ENCODE measurements around the gene SOX6. TPM values are rescaled to one million over a fixed set of nuclear protein-coding genes. Genes with fewer than 3 reads are reported as not detected.
"Not testable (repeated sequence)": the region's sequence is repeated elsewhere in the genome, so short reads cannot be mapped to it uniquely, and the experiment has no call there.

Gene SOX6
- total RNA-seq, 1 donor from 2014 or later, result not detected

GRCh38 chr11:16082095-16083055 is 274.0 kb downstream of the SOX6 start:
- intact Hi-C loops (cut with micrococcal nuclease), result no loop called here
- no peak overlapping the region for H3K4me3 Mint-ChIP-seq
- no peak for DNase-seq
- H3K36me3 Mint-ChIP-seq (ENCODE audit: low read depth), result no peaks in the 10 kb centered on the region
- H3K9me3 Mint-ChIP-seq, result peaks cover 2% of the 10 kb centered on the region
- H3K4me1 Mint-ChIP-seq, result no peaks in the 10 kb centered on the region
- no peak overlapping the region for H3K27ac Mint-ChIP-seq
- H3K27me3 Mint-ChIP-seq, result no peaks in the 10 kb centered on the region

- no peak for DNase-seq
- Mint-ChIP-seq H3K27me3 (no peaks in the 10 kb centered on the region), H3K4me1 (no peaks in the 10 kb centered on the region), H3K9me3 (peaks cover 4% of the 10 kb centered on the region), H3K4me3 (no peak overlapping the region), H3K36me3 (ENCODE audit: low read depth) (no peaks in the 10 kb centered on the region), H3K27ac (no peak overlapping the region)
- intact Hi-C loops (cut with micrococcal nuclease), result no loop called here
Observed at GRCh38 chr11:16081382-16082094, 274.8 kb downstream of the SOX6 start.

DNA sequence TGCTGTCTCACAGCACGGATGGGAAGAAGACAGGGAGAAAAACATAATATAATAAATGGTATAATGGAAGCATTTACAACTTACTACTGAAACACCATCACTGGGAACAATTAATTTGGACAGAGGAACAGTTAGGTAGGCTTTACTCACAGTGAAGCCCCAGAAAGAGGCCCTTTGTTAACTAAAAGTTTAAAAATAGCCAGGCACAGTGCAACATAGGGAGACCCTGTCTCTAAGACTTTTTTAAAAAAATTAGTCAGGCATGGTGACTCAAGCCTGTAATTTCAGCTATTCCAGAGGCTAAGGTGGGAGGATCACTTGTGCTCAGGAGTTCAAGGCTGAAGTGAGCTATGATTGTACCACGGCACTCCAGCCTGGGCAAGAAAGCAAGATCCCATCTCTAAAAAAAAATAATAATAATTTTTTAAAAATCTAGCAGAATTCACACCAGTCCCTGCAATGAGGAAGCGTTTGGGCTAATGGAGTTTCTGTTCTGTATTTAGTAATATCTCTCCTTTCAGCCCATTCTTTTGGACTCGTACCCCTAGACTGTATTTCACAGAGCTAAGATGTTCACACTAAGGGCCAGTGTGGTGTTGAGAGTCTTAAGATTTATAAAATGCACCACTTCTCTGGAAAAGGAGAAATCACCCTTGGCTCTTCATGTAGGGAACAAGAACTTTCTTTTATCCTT is 275.5 kb downstream of the SOX6 start:
- H3K36me3 Mint-ChIP-seq (ENCODE audit: low read depth), result no peaks in the 10 kb centered on the region
- intact Hi-C loops (cut with micrococcal nuclease), result no loop called here
- H3K27ac Mint-ChIP-seq, result no peak overlapping the region
- H3K4me3 Mint-ChIP-seq, result no peak overlapping the region
- H3K4me1 Mint-ChIP-seq, result no peaks in the 10 kb centered on the region
- no peaks in the 10 kb centered on the region for H3K27me3 Mint-ChIP-seq
- peaks cover 4% of the 10 kb centered on the region for H3K9me3 Mint-ChIP-seq
- no peak for DNase-seq

GRCh38 chr11:16078936-16079335 is 277.4 kb downstream of the SOX6 start:
- Mint-ChIP-seq H3K9me3 (peaks cover 4% of the 10 kb centered on the region), H3K27ac (no peak overlapping the region), H3K4me1 (no peaks in the 10 kb centered on the region), H3K4me3 (no peak overlapping the region), H3K27me3 (no peaks in the 10 kb centered on the region), H3K36me3 (ENCODE audit: low read depth) (no peaks in the 10 kb centered on the region)
- DNase-seq, result no peak
- intact Hi-C loops (cut with micrococcal nuclease), result no loop called here

DNA sequence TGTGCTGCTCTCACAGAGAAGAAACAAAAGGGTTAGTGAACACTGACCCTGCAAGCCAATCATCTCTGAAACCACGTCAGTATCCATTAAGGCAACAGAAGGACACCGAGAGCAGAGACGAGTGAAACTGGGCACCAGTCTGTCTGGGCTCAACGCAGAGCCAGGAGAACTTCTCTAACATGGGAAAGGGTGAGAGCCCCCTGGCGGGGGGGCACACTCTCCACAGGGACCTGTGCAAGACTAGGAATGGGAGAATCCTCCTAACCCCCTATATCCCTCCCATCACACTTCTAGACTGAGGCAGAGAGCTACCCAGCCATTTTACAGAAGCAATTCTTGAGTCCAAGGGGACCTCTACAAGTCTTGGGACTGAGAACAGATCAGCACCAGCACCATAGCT is 285.8 kb downstream of the SOX6 start:
- Mint-ChIP-seq H3K27me3 (no peaks in the 10 kb centered on the region), H3K4me3 (no peak overlapping the region), H3K27ac (no peak overlapping the region), H3K36me3 (ENCODE audit: low read depth) (no peaks in the 10 kb centered on the region), H3K4me1 (no peaks in the 10 kb centered on the region), H3K9me3 (no peaks in the 10 kb centered on the region)
- no peak for DNase-seq
- intact Hi-C loops (cut with micrococcal nuclease), result no loop called here

- not testable (repeated sequence) for H3K4me1 Mint-ChIP-seq; H3K4me3 Mint-ChIP-seq; H3K36me3 Mint-ChIP-seq (ENCODE audit: low read depth)
Observed at GRCh38 chr11:16067268-16067667, 289.1 kb downstream of the SOX6 start.

GRCh38 chr11:16059332-16059731 is 297.0 kb downstream of the SOX6 start:
- no peaks in the 10 kb centered on the region for H3K9me3 Mint-ChIP-seq
- intact Hi-C loops (cut with micrococcal nuclease), result no loop called here
- no peak overlapping the region for H3K27ac Mint-ChIP-seq
- no peaks in the 10 kb centered on the region for H3K4me1 Mint-ChIP-seq
- H3K27me3 Mint-ChIP-seq, result no peaks in the 10 kb centered on the region
- H3K36me3 Mint-ChIP-seq (ENCODE audit: low read depth), result no peaks in the 10 kb centered on the region
- DNase-seq, result no peak
- no peak overlapping the region for H3K4me3 Mint-ChIP-seq

More at GRCh38 chr11:16067268-16067667, 289.1 kb downstream of the SOX6 start:
- H3K27ac Mint-ChIP-seq; DNase-seq; H3K27me3 Mint-ChIP-seq; intact Hi-C loops (cut with micrococcal nuclease); H3K9me3 Mint-ChIP-seq: not testable (repeated sequence)

DNA sequence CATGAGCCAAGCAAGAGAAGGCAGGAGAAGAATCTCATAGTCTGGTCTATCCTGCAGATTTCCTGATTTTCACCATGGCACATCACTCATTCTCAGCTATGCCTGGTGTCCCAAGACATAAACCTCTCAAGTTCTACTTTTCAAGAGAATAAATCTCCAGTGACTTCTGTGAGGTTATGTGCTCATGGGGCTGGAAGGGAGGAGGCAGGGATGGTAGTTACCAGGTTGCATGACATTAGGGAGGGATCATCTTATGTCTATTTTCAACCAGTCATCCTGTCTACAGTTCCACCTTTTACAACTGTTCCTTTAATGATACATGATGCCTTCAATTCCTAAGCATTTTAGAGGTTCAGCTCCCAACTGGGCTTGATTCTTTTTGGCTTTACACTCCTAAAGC is 297.7 kb downstream of the SOX6 start:
- no peaks in the 10 kb centered on the region for H3K36me3 Mint-ChIP-seq (ENCODE audit: low read depth)
- no peak overlapping the region for H3K27ac Mint-ChIP-seq
- no peaks in the 10 kb centered on the region for H3K27me3 Mint-ChIP-seq
- no peaks in the 10 kb centered on the region for H3K9me3 Mint-ChIP-seq
- no peak overlapping the region for H3K4me3 Mint-ChIP-seq
- H3K4me1 Mint-ChIP-seq, result no peaks in the 10 kb centered on the region
- intact Hi-C loops (cut with micrococcal nuclease), result no loop called here
- no peak for DNase-seq

DNA sequence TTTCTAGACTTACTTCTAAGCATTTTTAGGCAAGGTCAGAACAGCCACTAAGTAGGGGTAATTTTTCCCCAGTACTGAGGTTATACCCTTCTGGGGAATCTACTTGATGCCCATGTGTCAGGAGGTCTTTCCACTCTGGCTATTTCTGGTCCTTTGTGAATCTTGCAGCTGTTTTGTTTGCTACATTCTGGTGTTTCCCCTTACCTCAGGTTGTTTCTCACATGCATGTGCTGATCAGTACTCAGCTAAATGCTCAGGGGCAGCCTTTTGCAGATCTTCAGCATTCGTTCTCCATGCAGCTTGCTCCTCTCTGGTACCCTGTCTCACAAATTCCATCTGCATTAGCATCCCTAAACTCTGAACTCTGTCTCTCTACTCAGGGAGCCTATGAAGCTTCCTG is 303.6 kb downstream of the SOX6 start:
- intact Hi-C loops (cut with micrococcal nuclease), result no loop called here
- Mint-ChIP-seq H3K4me3 (no peak overlapping the region), H3K4me1 (no peaks in the 10 kb centered on the region), H3K27me3 (no peaks in the 10 kb centered on the region), H3K27ac (no peak overlapping the region), H3K9me3 (no peaks in the 10 kb centered on the region), H3K36me3 (ENCODE audit: low read depth) (no peaks in the 10 kb centered on the region)
- no peak for DNase-seq

DNA sequence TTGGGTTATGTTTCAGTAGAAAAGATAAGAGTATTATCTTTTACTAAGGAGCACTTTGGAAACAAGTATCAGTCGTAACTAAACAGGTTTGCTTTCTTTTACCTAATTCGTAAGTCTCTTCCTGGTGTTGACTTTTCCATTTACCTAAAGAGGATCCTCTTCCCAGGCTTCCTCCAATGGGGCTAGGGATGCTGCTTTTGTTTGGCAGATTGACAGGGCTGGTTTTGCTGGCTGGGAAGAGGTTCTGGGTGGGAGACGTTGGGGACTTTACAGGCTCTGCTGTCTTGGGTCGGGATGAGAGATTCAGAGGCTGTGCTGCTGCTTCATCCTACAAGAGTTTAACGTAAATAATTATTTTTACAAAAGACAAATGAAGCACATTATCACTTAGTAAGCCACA is 306.7 kb downstream of the SOX6 start:
- intact Hi-C loops (cut with micrococcal nuclease), result no loop called here
- no peaks in the 10 kb centered on the region for H3K36me3 Mint-ChIP-seq (ENCODE audit: low read depth)
- no peak overlapping the region for H3K4me3 Mint-ChIP-seq
- no peak for DNase-seq
- H3K27me3 Mint-ChIP-seq, result no peaks in the 10 kb centered on the region
- H3K9me3 Mint-ChIP-seq, result no peaks in the 10 kb centered on the region
- no peak overlapping the region for H3K27ac Mint-ChIP-seq
- no peaks in the 10 kb centered on the region for H3K4me1 Mint-ChIP-seq

DNA sequence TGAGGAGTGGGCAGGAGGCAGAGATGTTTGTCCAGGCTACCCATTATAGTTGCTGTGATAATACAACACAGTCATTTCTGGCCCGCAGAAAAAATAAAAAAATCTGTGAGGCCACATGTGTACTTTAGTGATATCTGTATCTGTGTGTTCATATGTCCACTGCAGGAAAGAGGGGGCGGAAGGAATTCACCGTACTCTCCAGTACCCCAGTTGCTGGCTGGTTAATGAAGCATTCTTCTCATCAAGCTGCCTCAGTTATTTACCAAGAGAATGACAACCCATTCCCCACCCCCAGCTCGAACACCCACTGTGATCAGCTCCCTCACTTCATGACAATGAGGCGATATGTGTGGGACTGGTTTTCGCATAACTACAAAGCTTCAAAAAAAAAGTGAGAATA is 309.3 kb downstream of the SOX6 start:
- Mint-ChIP-seq H3K4me1 (no peaks in the 10 kb centered on the region), H3K36me3 (ENCODE audit: low read depth) (no peaks in the 10 kb centered on the region), H3K27ac (no peak overlapping the region), H3K9me3 (no peaks in the 10 kb centered on the region), H3K4me3 (no peak overlapping the region), H3K27me3 (no peaks in the 10 kb centered on the region)
- no peak for DNase-seq
- intact Hi-C loops (cut with micrococcal nuclease), result no loop called here

DNA sequence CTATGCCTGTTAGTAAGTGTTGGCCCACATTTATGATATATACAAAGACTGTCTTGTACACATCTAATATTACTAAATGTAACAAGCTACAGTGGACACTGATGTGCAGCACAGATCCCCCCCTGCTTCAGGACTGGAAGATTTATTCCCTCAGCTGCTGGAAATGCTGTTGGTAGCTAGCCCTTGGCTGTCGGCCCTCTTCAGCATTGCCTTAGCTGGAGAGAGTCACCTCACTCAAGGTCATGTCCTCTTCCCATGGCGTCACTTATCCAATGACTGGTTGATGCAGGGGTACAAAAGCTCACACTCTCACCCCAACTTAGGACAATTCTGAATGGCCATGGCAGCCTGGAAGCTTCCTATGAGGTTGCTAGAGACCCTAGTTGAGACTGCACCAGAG is 312.7 kb downstream of the SOX6 start:
- DNase-seq, result no peak
- H3K9me3 Mint-ChIP-seq, result no peaks in the 10 kb centered on the region
- intact Hi-C loops (cut with micrococcal nuclease), result no loop called here

GRCh38 chr11:16041207-16041606 is 315.1 kb downstream of the SOX6 start:
- Mint-ChIP-seq H3K4me3 (no peak overlapping the region), H3K27me3 (no peaks in the 10 kb centered on the region), H3K27ac (no peak overlapping the region), H3K4me1 (no peaks in the 10 kb centered on the region), H3K9me3 (no peaks in the 10 kb centered on the region), H3K36me3 (ENCODE audit: low read depth) (no peaks in the 10 kb centered on the region)
- DNase-seq, result no peak
- intact Hi-C loops (cut with micrococcal nuclease), result no loop called here

More for the DNA sequence above, 312.7 kb downstream of the SOX6 start:
- Mint-ChIP-seq H3K36me3 (ENCODE audit: low read depth) (no peaks in the 10 kb centered on the region), H3K4me3 (no peak overlapping the region), H3K4me1 (no peaks in the 10 kb centered on the region), H3K27ac (no peak overlapping the region), H3K27me3 (no peaks in the 10 kb centered on the region)

DNA sequence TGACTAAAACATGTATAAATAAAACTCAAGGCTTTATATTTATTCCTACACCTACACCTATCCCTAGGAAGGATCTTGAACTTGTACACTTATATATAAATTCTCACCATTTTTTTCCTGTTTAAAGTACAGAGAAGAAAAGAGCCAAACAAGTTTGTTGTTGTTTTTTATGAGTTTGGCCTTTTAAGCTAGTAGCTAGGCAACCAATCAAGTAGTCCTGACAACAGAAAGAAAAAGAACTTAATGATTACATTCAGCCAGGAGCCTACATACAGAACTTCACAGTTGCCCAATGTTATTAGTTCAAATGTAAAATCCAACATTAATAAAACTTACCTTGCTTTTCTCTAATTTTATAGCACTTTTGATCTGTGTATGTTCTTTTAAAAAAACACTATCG is 316.2 kb downstream of the SOX6 start:
- Mint-ChIP-seq H3K9me3 (no peaks in the 10 kb centered on the region), H3K4me1 (no peaks in the 10 kb centered on the region), H3K36me3 (ENCODE audit: low read depth) (no peaks in the 10 kb centered on the region), H3K4me3 (no peak overlapping the region), H3K27me3 (no peaks in the 10 kb centered on the region), H3K27ac (no peak overlapping the region)
- DNase-seq, result no peak
- intact Hi-C loops (cut with micrococcal nuclease), result no loop called here
